GM18519 (cell line): ENCODE results near the gene NRAS.

Experiments used
- ATAC-seq: cut with Tn5 transposase; IDR thresholded peaks from one replicate; pipeline ENCODE4 v1.9.1; 2021; ENCODE audit warnings: mild to moderate bottlenecking, moderate library complexity; ENCODE audit not compliant: unreplicated experiment, low FRiP score

Gene NRAS

GRCh38 chr1:114729782-114730181, 13.2 kb upstream of the NRAS start:
- ATAC-seq: no peak

- ATAC-seq: no peak
Observed at GRCh38 chr1:114728553-114728952, 12.0 kb upstream of the NRAS start.

GRCh38 chr1:114725230-114725629, 8.7 kb upstream of the NRAS start:
- no peak for ATAC-seq

GRCh38 chr1:114723915-114724314, 7.3 kb upstream of the NRAS start:
- no peak for ATAC-seq

GRCh38 chr1:114723457-114723856, 6.9 kb upstream of the NRAS start:
- no peak for ATAC-seq

GRCh38 chr1:114720492-114720891, 3.9 kb upstream of the NRAS start:
- ATAC-seq: no peak

GRCh38 chr1:114719424-114719787, 2.8 kb upstream of the NRAS start:
- ATAC-seq: no peak

- no peak for ATAC-seq
Observed at GRCh38 chr1:114718661-114719423, 2.3 kb upstream of the NRAS start.

GRCh38 chr1:114715952-114716303, 643 bp downstream of the NRAS start:
- no peak for ATAC-seq

GRCh38 chr1:114712977-114713376, 3.6 kb downstream of the NRAS start:
- no peak for ATAC-seq

- no peak for ATAC-seq
Observed at GRCh38 chr1:114710360-114710759, 6.2 kb downstream of the NRAS start.

- ATAC-seq: no peak
Observed at GRCh38 chr1:114707604-114708003, 9.0 kb downstream of the NRAS start.

- no peak for ATAC-seq
Observed at GRCh38 chr1:114703242-114703641, 13.3 kb downstream of the NRAS start.

GRCh38 chr1:114702737-114703136, 13.8 kb downstream of the NRAS start:
- no peak for ATAC-seq

- no peak for ATAC-seq
Observed at GRCh38 chr1:114701931-114702330, 14.6 kb downstream of the NRAS start.

GRCh38 chr1:114700036-114700600, 16.5 kb downstream of the NRAS start:
- no peak for ATAC-seq

GRCh38 chr1:114696810-114697209, 19.8 kb downstream of the NRAS start:
- no peak for ATAC-seq

GRCh38 chr1:114695430-114696058, 21.0 kb downstream of the NRAS start, which contains the start of gene AMPD1:
TSS of gene AMPD1 (minus strand) at chr1:114695546. CDS start at chr1:114695471, 75 bp downstream.
- no peak for ATAC-seq

GRCh38 chr1:114694540-114695310, 21.8 kb downstream of the NRAS start:
- ATAC-seq: no peak

- no peak for ATAC-seq
Observed at GRCh38 chr1:114692947-114693346, 23.6 kb downstream of the NRAS start.

GRCh38 chr1:114691061-114691460, 25.5 kb downstream of the NRAS start:
- no peak for ATAC-seq
